Ovary (tissue), 3 donors: ENCODE results near the gene MYO5B.

ENCODE experiments used
- CTCF ChIP-seq, 3 donors: fragments of 450-650 bp in 2 of 3; fragments of 200-600 bp in 1 of 3; IDR thresholded peaks; one replicate each; pipeline versions ENCODE4 v1.5.1 to v1.8.0; 2016 to 2022; ENCODE audit warnings: antibody characterized with exemption in 3 of 3, mild to moderate bottlenecking in 1 of 3
- EP300 ChIP-seq: sonication (generic); formaldehyde crosslinking; IDR thresholded peaks from one replicate; pipeline ENCODE4 v1.6.1; 2017; ENCODE audit warnings: antibody characterized with exemption
- POLR2A ChIP-seq: fragments of 450-650 bp; IDR thresholded peaks from one replicate; pipeline ENCODE4 v1.6.1; 2017; ENCODE audit warnings: antibody characterized with exemption, mild to moderate bottlenecking, moderate library complexity
- donor health status: DM: no; HTN: no; CAD: no.

GRCh38 chr18:50060822-50061221, 134.1 kb downstream of the MYO5B start:
- TF ChIP-seq CTCF (IDR thresholded peaks at IDR 0.05) = no peak
- TF ChIP-seq POLR2A = no peak
- no peak for TF ChIP-seq EP300
